ENCODE measurements around the gene GOLGA6L2.
"Not testable (repeated sequence)": the region's sequence is repeated elsewhere in the genome, so short reads cannot be mapped to it uniquely, and the experiment has no call there.

GOLGA6L2 gene

GRCh38 chr15:23447107-23447500 is at the start of gene GOLGA6L2:
Gene GOLGA6L2 (minus strand): TSS chr15:23447243. CDS start chr15:23447181, 62 bp downstream.
- no peak within 1 kb of the TSS for H3K4me3 ChIP-seq

GRCh38 chr15:23484870-23485269 is 37.8 kb upstream of the GOLGA6L2 start:
- no peak overlapping the region for H3K27ac ChIP-seq
- H3K4me3 ChIP-seq, result no peak overlapping the region

More at GRCh38 chr15:23447107-23447500, at the start of gene GOLGA6L2:
- H3K27ac ChIP-seq, result no peak within 1 kb of the TSS

GRCh38 chr15:23483821-23484299 is 36.8 kb upstream of the GOLGA6L2 start:
- H3K4me3 ChIP-seq, result no peak overlapping the region
- H3K27ac ChIP-seq, result no peak overlapping the region

- Histone ChIP-seq H3K4me3 (no peak overlapping the region), H3K27ac (no peak overlapping the region)
Observed at GRCh38 chr15:23482764-23483489, 35.9 kb upstream of the GOLGA6L2 start.

- no peak overlapping the region for H3K4me3 ChIP-seq
- H3K27ac ChIP-seq, result no peak overlapping the region
Observed at GRCh38 chr15:23482228-23482627, 35.2 kb upstream of the GOLGA6L2 start.

GRCh38 chr15:23477920-23478319 is 30.9 kb upstream of the GOLGA6L2 start:
- no peak overlapping the region for H3K27ac ChIP-seq
- H3K4me3 ChIP-seq, result no peak overlapping the region

GRCh38 chr15:23472678-23473077 is 25.6 kb upstream of the GOLGA6L2 start:
- H3K27ac ChIP-seq, result no peak overlapping the region
- H3K4me3 ChIP-seq, result no peak overlapping the region

GRCh38 chr15:23472033-23472432 is 25.0 kb upstream of the GOLGA6L2 start:
- Histone ChIP-seq H3K27ac (no peak overlapping the region), H3K4me3 (no peak overlapping the region)

GRCh38 chr15:23467110-23467600 is 20.1 kb upstream of the GOLGA6L2 start:
- no peak overlapping the region for H3K4me3 ChIP-seq

GRCh38 chr15:23457890-23458289 is 10.8 kb upstream of the GOLGA6L2 start:
- no peak overlapping the region for H3K27ac ChIP-seq
- H3K4me3 ChIP-seq, result no peak overlapping the region

More at GRCh38 chr15:23467110-23467600, 20.1 kb upstream of the GOLGA6L2 start:
- no peak overlapping the region for H3K27ac ChIP-seq

GRCh38 chr15:23446215-23447106 is 582 bp downstream of the GOLGA6L2 start:
- no peak overlapping the region for H3K4me3 ChIP-seq
- no peak overlapping the region for H3K27ac ChIP-seq

GRCh38 chr15:23444269-23444668 is 2.8 kb downstream of the GOLGA6L2 start:
- H3K27ac ChIP-seq, result no peak overlapping the region
- H3K4me3 ChIP-seq, result no peak overlapping the region

- Histone ChIP-seq H3K27ac (no peak overlapping the region), H3K4me3 (no peak overlapping the region)
Observed at GRCh38 chr15:23441204-23441603, 5.8 kb downstream of the GOLGA6L2 start.

GRCh38 chr15:23440596-23440995 is 6.4 kb downstream of the GOLGA6L2 start:
- Histone ChIP-seq H3K4me3 (no peak overlapping the region), H3K27ac (no peak overlapping the region)

GRCh38 chr15:23439513-23439912 is 7.5 kb downstream of the GOLGA6L2 start:
- Histone ChIP-seq H3K4me3 (no peak overlapping the region), H3K27ac (no peak overlapping the region)

GRCh38 chr15:23438816-23439466 is 8.1 kb downstream of the GOLGA6L2 start:
- Histone ChIP-seq H3K27ac (no peak overlapping the region), H3K4me3 (no peak overlapping the region)

GRCh38 chr15:23437673-23438072 is 9.4 kb downstream of the GOLGA6L2 start:
- no peak overlapping the region for H3K27ac ChIP-seq
- no peak overlapping the region for H3K4me3 ChIP-seq

GRCh38 chr15:23437146-23437545 is 9.9 kb downstream of the GOLGA6L2 start:
- no peak overlapping the region for H3K27ac ChIP-seq
- no peak overlapping the region for H3K4me3 ChIP-seq

GRCh38 chr15:23436421-23436820 is 10.6 kb downstream of the GOLGA6L2 start:
- Histone ChIP-seq H3K27ac (no peak overlapping the region), H3K4me3 (no peak overlapping the region)

- H3K4me3 ChIP-seq, H3K27ac ChIP-seq: not testable (repeated sequence)
Observed at GRCh38 chr15:23434699-23435098, 12.3 kb downstream of the GOLGA6L2 start.

Data from skin epidermis (tissue), 12 donors.